H1 (cell line): ENCODE results near the gene SAE1. TPM values are rescaled to one million over a fixed set of nuclear protein-coding genes. Genes with fewer than 3 reads are reported as not detected.

Experiments used
- CEBPB ChIP-seq: IDR thresholded peaks from 2 replicates; pipeline ENCODE4 v1.6.1; 2012; ENCODE audit warnings: low read depth, low read length
- CREB1 ChIP-seq: IDR thresholded peaks from 2 replicates; pipeline ENCODE4 v1.6.1; 2012; ENCODE audit warnings: inconsistent platforms
- EZH2 ChIP-seq: fragments of 200-600 bp; sonication (generic); IDR thresholded peaks from 2 replicates; pipeline ENCODE4 v1.7.1; 2012; ENCODE audit warnings: low read depth, mild to moderate bottlenecking, moderate library complexity, low read length, inconsistent platforms; ENCODE audit not compliant: severe bottlenecking
- HDAC6 ChIP-seq: IDR thresholded peaks from one replicate; pipeline ENCODE4 v1.7.1; 2012; ENCODE audit warnings: low read depth, mild to moderate bottlenecking, inconsistent platforms, low read length, moderate library complexity
- PHF8 ChIP-seq: fragments of 200-600 bp; sonication (generic); conservative IDR thresholded peaks from 2 replicates; pipeline ENCODE4 v1.7.1; 2012; ENCODE audit warnings: low read depth, mild to moderate bottlenecking, inconsistent platforms, low read length, moderate library complexity
- POLR2AphosphoS5 ChIP-seq: IDR thresholded peaks from 2 replicates; pipeline ENCODE4 v1.6.1; 2011; ENCODE audit warnings: low read depth, low read length
- SP4 ChIP-seq: IDR thresholded peaks from 2 replicates; pipeline ENCODE4 v1.6.1; 2012; ENCODE audit warnings: low read length, inconsistent platforms
- TEAD4 ChIP-seq: IDR thresholded peaks from 2 replicates; pipeline ENCODE4 v1.6.1; 2012; ENCODE audit warnings: low read depth, low read length, inconsistent platforms, mixed read lengths
- polyA plus RNA-seq, 7 experiments: library from polyadenylated mRNA; depleted of rRNA in 3 of 7; stranded (reverse) in 5 of 7; unstranded in 2 of 7; fragments of >200 nt in 5 of 7; fragments of 200-250 nt in 2 of 7; gene quantifications; 1 replicate in 5 of 7; 2 replicates in 1 of 7; 4 replicates in 1 of 7; pipeline versions ENCODE4 v1.2.1 to v1.2.3, GENCODE V29; 2011 to 2013; ENCODE audit warnings: missing spikeins in 2 of 7, mixed read lengths in 2 of 7
- total RNA-seq: library from RNA; stranded (reverse); fragmentation: NEBNext Ultra II Directional; extraction: Animal tissue kit (Norgen Biotek cat#: 25700); gene quantifications from 2 replicates; pipeline ENCODE4 v1.2.1, GENCODE V29; 2021
- TF ChIP-seq, protein P1 (sequence below): fragments of 300-600 bp; sonication (generic); IDR thresholded peaks from 2 replicates; pipeline ENCODE4 v1.7.1; 2012; ENCODE audit warnings: low read length, moderate library complexity, mild to moderate bottlenecking, inconsistent platforms; ENCODE audit not compliant: insufficient replicate concordance
- TF ChIP-seq, protein P2 (sequence below): IDR thresholded peaks from 2 replicates; pipeline ENCODE4 v1.6.1; 2011; ENCODE audit warnings: low read length, improper control_type of control experiment

SAE1 gene
- total and polyA plus RNA-seq, 2 of the 8 experiments (the other 6 are each of a cell fraction or from before 2014, with no cell fraction given) = 213 to 268 TPM

DNA sequence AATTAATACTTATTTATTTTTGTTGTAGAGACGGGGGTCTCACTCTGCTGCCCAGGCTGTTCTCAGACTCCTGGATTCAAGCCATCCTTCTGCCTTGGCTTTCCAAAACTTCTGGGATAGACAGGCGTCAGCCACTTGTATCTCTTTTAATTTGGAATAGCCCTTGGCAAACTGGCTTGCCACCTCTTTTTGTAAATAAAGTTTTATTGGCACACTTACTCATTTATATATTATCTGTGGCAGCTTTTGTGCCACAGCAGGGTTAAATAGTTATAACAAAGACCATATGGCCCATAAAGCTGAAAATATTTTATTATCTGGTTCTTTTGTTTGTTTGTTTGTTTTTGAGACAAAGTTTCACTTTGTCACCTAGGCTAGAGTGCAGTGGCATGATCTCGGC, 69.9 kb downstream of the SAE1 start (continued):
- TF ChIP-seq, protein P1, sequence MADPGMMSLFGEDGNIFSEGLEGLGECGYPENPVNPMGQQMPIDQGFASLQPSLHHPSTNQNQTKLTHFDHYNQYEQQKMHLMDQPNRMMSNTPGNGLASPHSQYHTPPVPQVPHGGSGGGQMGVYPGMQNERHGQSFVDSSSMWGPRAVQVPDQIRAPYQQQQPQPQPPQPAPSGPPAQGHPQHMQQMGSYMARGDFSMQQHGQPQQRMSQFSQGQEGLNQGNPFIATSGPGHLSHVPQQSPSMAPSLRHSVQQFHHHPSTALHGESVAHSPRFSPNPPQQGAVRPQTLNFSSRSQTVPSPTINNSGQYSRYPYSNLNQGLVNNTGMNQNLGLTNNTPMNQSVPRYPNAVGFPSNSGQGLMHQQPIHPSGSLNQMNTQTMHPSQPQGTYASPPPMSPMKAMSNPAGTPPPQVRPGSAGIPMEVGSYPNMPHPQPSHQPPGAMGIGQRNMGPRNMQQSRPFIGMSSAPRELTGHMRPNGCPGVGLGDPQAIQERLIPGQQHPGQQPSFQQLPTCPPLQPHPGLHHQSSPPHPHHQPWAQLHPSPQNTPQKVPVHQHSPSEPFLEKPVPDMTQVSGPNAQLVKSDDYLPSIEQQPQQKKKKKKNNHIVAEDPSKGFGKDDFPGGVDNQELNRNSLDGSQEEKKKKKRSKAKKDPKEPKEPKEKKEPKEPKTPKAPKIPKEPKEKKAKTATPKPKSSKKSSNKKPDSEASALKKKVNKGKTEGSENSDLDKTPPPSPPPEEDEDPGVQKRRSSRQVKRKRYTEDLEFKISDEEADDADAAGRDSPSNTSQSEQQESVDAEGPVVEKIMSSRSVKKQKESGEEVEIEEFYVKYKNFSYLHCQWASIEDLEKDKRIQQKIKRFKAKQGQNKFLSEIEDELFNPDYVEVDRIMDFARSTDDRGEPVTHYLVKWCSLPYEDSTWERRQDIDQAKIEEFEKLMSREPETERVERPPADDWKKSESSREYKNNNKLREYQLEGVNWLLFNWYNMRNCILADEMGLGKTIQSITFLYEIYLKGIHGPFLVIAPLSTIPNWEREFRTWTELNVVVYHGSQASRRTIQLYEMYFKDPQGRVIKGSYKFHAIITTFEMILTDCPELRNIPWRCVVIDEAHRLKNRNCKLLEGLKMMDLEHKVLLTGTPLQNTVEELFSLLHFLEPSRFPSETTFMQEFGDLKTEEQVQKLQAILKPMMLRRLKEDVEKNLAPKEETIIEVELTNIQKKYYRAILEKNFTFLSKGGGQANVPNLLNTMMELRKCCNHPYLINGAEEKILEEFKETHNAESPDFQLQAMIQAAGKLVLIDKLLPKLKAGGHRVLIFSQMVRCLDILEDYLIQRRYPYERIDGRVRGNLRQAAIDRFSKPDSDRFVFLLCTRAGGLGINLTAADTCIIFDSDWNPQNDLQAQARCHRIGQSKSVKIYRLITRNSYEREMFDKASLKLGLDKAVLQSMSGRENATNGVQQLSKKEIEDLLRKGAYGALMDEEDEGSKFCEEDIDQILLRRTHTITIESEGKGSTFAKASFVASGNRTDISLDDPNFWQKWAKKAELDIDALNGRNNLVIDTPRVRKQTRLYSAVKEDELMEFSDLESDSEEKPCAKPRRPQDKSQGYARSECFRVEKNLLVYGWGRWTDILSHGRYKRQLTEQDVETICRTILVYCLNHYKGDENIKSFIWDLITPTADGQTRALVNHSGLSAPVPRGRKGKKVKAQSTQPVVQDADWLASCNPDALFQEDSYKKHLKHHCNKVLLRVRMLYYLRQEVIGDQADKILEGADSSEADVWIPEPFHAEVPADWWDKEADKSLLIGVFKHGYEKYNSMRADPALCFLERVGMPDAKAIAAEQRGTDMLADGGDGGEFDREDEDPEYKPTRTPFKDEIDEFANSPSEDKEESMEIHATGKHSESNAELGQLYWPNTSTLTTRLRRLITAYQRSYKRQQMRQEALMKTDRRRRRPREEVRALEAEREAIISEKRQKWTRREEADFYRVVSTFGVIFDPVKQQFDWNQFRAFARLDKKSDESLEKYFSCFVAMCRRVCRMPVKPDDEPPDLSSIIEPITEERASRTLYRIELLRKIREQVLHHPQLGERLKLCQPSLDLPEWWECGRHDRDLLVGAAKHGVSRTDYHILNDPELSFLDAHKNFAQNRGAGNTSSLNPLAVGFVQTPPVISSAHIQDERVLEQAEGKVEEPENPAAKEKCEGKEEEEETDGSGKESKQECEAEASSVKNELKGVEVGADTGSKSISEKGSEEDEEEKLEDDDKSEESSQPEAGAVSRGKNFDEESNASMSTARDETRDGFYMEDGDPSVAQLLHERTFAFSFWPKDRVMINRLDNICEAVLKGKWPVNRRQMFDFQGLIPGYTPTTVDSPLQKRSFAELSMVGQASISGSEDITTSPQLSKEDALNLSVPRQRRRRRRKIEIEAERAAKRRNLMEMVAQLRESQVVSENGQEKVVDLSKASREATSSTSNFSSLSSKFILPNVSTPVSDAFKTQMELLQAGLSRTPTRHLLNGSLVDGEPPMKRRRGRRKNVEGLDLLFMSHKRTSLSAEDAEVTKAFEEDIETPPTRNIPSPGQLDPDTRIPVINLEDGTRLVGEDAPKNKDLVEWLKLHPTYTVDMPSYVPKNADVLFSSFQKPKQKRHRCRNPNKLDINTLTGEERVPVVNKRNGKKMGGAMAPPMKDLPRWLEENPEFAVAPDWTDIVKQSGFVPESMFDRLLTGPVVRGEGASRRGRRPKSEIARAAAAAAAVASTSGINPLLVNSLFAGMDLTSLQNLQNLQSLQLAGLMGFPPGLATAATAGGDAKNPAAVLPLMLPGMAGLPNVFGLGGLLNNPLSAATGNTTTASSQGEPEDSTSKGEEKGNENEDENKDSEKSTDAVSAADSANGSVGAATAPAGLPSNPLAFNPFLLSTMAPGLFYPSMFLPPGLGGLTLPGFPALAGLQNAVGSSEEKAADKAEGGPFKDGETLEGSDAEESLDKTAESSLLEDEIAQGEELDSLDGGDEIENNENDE = no peak
- TF ChIP-seq CEBPB (no peak), SP4 (no peak), HDAC6 (no peak), TEAD4 (no peak), POLR2AphosphoS5 (no peak), CREB1 (no peak), EZH2 (no peak), PHF8 (no peak)
- TF ChIP-seq, protein P2, sequence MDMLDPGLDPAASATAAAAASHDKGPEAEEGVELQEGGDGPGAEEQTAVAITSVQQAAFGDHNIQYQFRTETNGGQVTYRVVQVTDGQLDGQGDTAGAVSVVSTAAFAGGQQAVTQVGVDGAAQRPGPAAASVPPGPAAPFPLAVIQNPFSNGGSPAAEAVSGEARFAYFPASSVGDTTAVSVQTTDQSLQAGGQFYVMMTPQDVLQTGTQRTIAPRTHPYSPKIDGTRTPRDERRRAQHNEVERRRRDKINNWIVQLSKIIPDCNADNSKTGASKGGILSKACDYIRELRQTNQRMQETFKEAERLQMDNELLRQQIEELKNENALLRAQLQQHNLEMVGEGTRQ = no peak
- TF ChIP-seq, all 59 proteins: peak for 0
